Psoas muscle (tissue), 8 donors: ENCODE data around the gene PARVB. TPM values are rescaled to one million over a fixed set of nuclear protein-coding genes. Genes with fewer than 3 reads are reported as not detected.

ENCODE experiments used
- ATAC-seq, 4 donors: fragments of 200-7000 bp; cut with Tn5 transposase; one replicate each; pipeline ENCODE4 v1.9.1; 2020; ENCODE audit warnings: moderate library complexity in 3 of 4, mild to moderate bottlenecking in 2 of 4
- DNase-seq, 2 donors: peaks; one replicate each; pipeline ENCODE4 v3.0.0-alpha.2; 2020
- H3K27ac ChIP-seq: fragments of 200-600 bp; one replicate; pipeline ENCODE4 v1.8.0; 2022
- H3K27me3 ChIP-seq, 3 donors: fragments of 200-600 bp in 1 of 3; one replicate each; pipeline versions ENCODE4 v1.6.1 to v1.8.0; 2013 to 2022; ENCODE audit warnings: low read length in 2 of 3, mild to moderate bottlenecking in 2 of 3, moderate library complexity in 1 of 3; ENCODE audit not compliant: insufficient read depth in 3 of 3
- H3K36me3 ChIP-seq, 2 donors: fragments of 200-600 bp in 1 of 2; one replicate each; pipeline versions ENCODE4 v1.6.1 to v1.8.0; 2013 to 2022; ENCODE audit warnings: low read depth in 1 of 2, mild to moderate bottlenecking in 1 of 2, moderate library complexity in 1 of 2; ENCODE audit not compliant: insufficient read depth in 1 of 2
- H3K4me1 ChIP-seq: fragments of 200-600 bp; one replicate; pipeline ENCODE4 v1.8.0; 2022
- H3K4me3 ChIP-seq: fragments of 200-600 bp; one replicate; pipeline ENCODE4 v1.8.0; 2022; ENCODE audit warnings: mild to moderate bottlenecking
- H3K9me3 ChIP-seq: fragments of 200-600 bp; one replicate; pipeline ENCODE4 v1.8.0; 2022
- WGBS, 3 donors: extraction: QIAGEN DNeasy Blood & Tissue Kit; methylation state at CpG; one replicate each; pipeline versions ENCODE4 v1.1.6 to v1.1.7; 2013; 5-methylcytosine and 5-hydroxymethylcytosine counted together
- intact Hi-C, 2 donors: fragments of 100-400 bp; cut with DNase I; formaldehyde crosslinking; loops; one replicate each; pipeline versions ENCODE4 v1.11.0 to v1.14.2; 2022
- polyA plus RNA-seq, 3 donors: library from polyadenylated mRNA; stranded (reverse); fragments of 200-250 nt; gene quantifications; one replicate each; pipeline ENCODE4 v1.2.3, GENCODE V29; 2013
- total RNA-seq, 4 donors: library from RNA; stranded (reverse); fragmentation: NEBNext Ultra II Directional in 2 of 4; extraction: Animal tissue kit (Norgen Biotek cat#: 25700) in 2 of 4; gene quantifications; one replicate each; pipeline versions ENCODE4 v1.2.1 to v1.2.4, GENCODE V29; 2021 to 2023
- TF ChIP-seq, protein P1 (sequence below): fragments of 200-600 bp; IDR thresholded peaks from one replicate; pipeline ENCODE4 v1.8.0; 2022; ENCODE audit warnings: antibody characterized with exemption
- donor health status: healthy with polysubstance abuse.
- donor health status: DM: no; HTN: no; CAD: no; lungs with moderate emphysema.
- donor health status: Bipolar disorder and iron deficiency.
- donor health status: healthy.
- donor health status: DM: yes; HTN: yes; CAD: no.
- donor health status: DM: no; HTN: no; CAD: no.
- donor health status: DM: no; HTN: no; CAD: no.
- donor health status: DM: yes; HTN: yes; CAD: no.

Gene PARVB
- total and polyA plus RNA-seq, 7 donors: 84.5 to 172 (median 103) TPM

- Histone ChIP-seq H3K27me3 (no peaks in the 10 kb centered on the region), H3K27ac (no peak overlapping the region), H3K4me1 (peaks cover 11% of the 10 kb centered on the region), H3K9me3 (no peaks in the 10 kb centered on the region), H3K36me3 (peaks cover 0 to 22% of the 10 kb centered on the region in 2 donors), H3K4me3 (no peak overlapping the region)
- intact Hi-C loops: loop anchor here in 1 of 2 donors (5.0 kb wide), 1 partner anchor 50 kb away; no protein-coding TSS in a partner anchor
- ATAC-seq: peak in 1 of 4 donors; percentile 24
- TF ChIP-seq, protein P1, sequence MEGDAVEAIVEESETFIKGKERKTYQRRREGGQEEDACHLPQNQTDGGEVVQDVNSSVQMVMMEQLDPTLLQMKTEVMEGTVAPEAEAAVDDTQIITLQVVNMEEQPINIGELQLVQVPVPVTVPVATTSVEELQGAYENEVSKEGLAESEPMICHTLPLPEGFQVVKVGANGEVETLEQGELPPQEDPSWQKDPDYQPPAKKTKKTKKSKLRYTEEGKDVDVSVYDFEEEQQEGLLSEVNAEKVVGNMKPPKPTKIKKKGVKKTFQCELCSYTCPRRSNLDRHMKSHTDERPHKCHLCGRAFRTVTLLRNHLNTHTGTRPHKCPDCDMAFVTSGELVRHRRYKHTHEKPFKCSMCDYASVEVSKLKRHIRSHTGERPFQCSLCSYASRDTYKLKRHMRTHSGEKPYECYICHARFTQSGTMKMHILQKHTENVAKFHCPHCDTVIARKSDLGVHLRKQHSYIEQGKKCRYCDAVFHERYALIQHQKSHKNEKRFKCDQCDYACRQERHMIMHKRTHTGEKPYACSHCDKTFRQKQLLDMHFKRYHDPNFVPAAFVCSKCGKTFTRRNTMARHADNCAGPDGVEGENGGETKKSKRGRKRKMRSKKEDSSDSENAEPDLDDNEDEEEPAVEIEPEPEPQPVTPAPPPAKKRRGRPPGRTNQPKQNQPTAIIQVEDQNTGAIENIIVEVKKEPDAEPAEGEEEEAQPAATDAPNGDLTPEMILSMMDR: no peak
- 37 to 68% (median 41%) methylated on average over 3 of the region's 3 CpGs for WGBS, 3 donors
- no peak for DNase-seq
Measured at GRCh38 chr22:44117746-44118145, 93.6 kb downstream of the PARVB start.

DNA sequence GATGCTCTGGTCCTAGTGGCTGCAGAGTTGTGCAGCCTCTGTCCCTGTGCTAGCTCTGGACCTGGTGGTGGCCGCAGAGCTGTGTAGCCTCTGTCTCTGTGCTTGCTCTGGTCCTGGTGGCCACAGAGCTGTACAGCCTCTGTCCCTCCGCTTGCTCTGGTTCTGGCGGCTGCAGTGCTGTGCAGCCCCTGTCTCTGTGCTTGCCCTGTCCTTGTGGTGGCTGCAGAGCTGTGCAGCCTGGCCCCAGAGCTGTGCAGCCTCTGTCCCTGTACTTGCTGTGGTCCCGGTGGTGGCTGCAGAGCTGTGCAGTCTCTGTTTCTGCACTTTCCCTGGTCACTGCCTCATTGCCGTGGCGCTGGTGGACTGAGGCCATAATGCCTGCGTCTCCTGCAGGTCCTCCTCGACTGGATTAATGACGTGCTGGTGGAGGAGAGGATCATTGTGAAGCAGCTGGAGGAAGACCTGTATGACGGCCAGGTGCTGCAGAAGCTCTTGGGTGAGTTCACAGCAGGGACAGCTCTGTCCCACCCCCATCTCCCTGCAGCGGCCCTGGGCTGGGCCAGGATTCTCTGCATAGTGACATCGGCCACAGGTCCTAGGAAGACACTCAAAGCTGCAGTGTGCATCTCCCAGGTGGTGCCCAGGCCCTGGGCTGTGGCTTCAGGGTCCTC, 94.7 kb downstream of the PARVB start:
- 76 to 79% (median 78%) methylated on average over 12 of the region's 12 CpGs for WGBS, 3 donors
- intact Hi-C loops: loop anchor here in 1 of 2 donors (5.0 kb wide), 1 partner anchor 49 kb away; no protein-coding TSS in a partner anchor
- H3K4me1 ChIP-seq: peaks cover 11% of the 10 kb centered on the region
- H3K36me3 ChIP-seq: peaks cover 0 to 22% of the 10 kb centered on the region in 2 donors
- TF ChIP-seq, protein P1: no peak
- no peaks in the 10 kb centered on the region for H3K9me3 ChIP-seq
- ATAC-seq: peak in 1 of 4 donors; percentile 17
- H3K27me3 ChIP-seq: no peaks in the 10 kb centered on the region
- peak in 1 of 2 donors; percentile 33 for DNase-seq
- no peak overlapping the region for H3K27ac ChIP-seq
- H3K4me3 ChIP-seq: no peak overlapping the region

GRCh38 chr22:44119669-44120313, 95.7 kb downstream of the PARVB start:
- intact Hi-C loops: loop anchor here in 1 of 2 donors (5.0 kb wide), 1 partner anchor 48 kb away; no protein-coding TSS in a partner anchor
- H3K27me3 ChIP-seq: no peaks in the 10 kb centered on the region
- DNase-seq (peak in 1 of 2 donors; percentile 41), ATAC-seq (no peak)
- peaks cover 11% of the 10 kb centered on the region for H3K4me1 ChIP-seq
- TF ChIP-seq, protein P1: no peak
- peaks cover 0 to 22% of the 10 kb centered on the region in 2 donors for H3K36me3 ChIP-seq
- H3K9me3 ChIP-seq: no peaks in the 10 kb centered on the region
- no peak overlapping the region for H3K27ac ChIP-seq
- H3K4me3 ChIP-seq: no peak overlapping the region
- 88 to 93% (median 88%) methylated on average over 23 of the region's 23 CpGs for WGBS, 3 donors

DNA sequence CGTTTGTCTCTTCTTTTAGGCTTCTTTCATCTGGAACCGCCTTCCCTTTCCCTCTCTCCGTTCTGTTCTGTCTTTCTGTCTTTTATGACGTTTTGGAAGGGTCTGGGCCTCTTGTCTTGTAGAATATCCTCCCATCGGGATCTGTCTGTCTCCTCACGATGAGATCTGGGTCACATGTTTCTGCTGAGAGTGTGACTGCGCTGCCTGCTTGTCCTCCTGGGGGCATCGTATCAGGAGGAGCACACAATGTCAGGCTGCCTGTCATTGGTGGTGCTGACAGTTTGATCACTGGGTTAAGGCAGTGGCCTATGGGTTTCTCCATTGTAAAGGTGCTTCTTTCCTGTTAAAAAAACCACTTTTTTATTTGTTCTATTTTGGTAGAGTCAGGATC, 96.2 kb downstream of the PARVB start:
- 79 to 85% (median 82%) methylated on average over 8 of the region's 8 CpGs for WGBS, 3 donors
- Histone ChIP-seq H3K4me1 (peaks cover 11% of the 10 kb centered on the region), H3K9me3 (no peaks in the 10 kb centered on the region), H3K27me3 (no peaks in the 10 kb centered on the region), H3K4me3 (no peak overlapping the region), H3K27ac (no peak overlapping the region), H3K36me3 (peaks cover 0 to 22% of the 10 kb centered on the region in 2 donors)
- peak in 1 of 2 donors; percentile 11 for DNase-seq
- TF ChIP-seq, protein P1: no peak
- intact Hi-C loops: no loop called here
- ATAC-seq: no peak
